ENCODE data around the gene CHPF. TPM values are rescaled to one million over a fixed set of nuclear protein-coding genes. Genes with fewer than 3 reads are reported as not detected.

CHPF gene
- total and polyA plus RNA-seq, 11 donors: 74.1 to 209 (median 138) TPM

DNA sequence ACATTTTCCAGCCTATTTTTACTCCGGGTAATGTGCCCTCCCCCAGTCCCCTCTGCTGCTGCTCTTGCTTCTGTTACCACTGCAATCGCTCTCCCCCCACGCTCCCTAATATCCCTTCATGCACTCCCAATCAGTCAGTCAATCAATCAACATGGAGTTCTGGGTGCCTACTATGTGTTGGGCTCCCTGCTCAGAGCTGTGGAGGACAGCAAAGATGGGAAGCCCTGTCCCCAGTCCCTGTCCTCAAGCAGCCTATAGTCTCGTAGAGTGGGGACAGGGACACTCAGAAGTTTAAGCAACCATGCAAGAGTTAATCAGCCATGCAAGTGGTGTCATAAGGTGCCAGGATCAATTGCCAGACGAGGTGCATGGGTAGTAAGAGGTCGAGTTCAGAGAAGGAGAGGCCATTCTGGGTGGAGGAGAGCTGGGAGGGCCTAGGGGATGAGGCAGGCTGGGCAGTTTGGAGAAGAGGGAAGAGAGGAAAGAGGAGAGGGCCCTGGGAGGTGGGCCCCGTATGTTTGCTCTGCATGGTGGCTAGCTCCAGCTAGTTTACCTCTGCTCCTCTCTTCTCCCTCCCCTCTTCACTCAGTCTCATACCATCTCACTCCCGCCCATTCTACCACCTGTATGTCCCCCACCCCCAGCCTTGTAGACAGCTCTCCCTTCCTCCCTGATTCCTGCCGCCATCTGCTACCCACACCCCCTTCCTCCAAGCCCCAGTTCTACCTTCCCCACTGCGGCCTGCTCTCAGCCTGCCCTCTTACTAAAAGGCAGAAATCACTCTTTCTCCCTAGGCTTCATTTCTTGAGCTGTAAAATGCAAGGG lies 25.4 kb downstream of the CHPF start:
- no peak for DNase-seq
- H3K4me1 ChIP-seq: peaks cover 3 to 44% (median 21%) of the 10 kb centered on the region in 12 donors
- H3K36me3 ChIP-seq: no peaks in the 10 kb centered on the region
- H3K9me3 ChIP-seq: no peaks in the 10 kb centered on the region
- ATAC-seq: no peak
- no peak overlapping the region for H3K27ac ChIP-seq
- TF ChIP-seq, protein P1, sequence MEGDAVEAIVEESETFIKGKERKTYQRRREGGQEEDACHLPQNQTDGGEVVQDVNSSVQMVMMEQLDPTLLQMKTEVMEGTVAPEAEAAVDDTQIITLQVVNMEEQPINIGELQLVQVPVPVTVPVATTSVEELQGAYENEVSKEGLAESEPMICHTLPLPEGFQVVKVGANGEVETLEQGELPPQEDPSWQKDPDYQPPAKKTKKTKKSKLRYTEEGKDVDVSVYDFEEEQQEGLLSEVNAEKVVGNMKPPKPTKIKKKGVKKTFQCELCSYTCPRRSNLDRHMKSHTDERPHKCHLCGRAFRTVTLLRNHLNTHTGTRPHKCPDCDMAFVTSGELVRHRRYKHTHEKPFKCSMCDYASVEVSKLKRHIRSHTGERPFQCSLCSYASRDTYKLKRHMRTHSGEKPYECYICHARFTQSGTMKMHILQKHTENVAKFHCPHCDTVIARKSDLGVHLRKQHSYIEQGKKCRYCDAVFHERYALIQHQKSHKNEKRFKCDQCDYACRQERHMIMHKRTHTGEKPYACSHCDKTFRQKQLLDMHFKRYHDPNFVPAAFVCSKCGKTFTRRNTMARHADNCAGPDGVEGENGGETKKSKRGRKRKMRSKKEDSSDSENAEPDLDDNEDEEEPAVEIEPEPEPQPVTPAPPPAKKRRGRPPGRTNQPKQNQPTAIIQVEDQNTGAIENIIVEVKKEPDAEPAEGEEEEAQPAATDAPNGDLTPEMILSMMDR (IDR thresholded peaks at IDR 0.05): no peak
- TF ChIP-seq POLR2A (IDR thresholded peaks at IDR 0.05): no peak
- H3K27me3 ChIP-seq: peaks cover under 1 to 58% (median 24%) of the 10 kb centered on the region in 9 donors
- 63 to 70% (median 66%) methylated on average over 10 of the region's 10 CpGs for WGBS, 4 donors
- H3K4me3 ChIP-seq: no peak overlapping the region
- intact Hi-C loops (cut with DNase I): no loop called here

GRCh38 chr2:219516888-219517287 lies 26.7 kb downstream of the CHPF start:
- no peak for DNase-seq
- Histone ChIP-seq H3K4me1 (peaks cover 0 to 38% (median 12%) of the 10 kb centered on the region in 12 donors), H3K9me3 (no peaks in the 10 kb centered on the region), H3K4me3 (no peak overlapping the region), H3K27ac (no peak overlapping the region), H3K36me3 (no peaks in the 10 kb centered on the region), H3K27me3 (peaks cover 0 to 59% (median 27%) of the 10 kb centered on the region in 9 donors)
- intact Hi-C loops (cut with DNase I): no loop called here
- TF ChIP-seq, protein P1 (IDR thresholded peaks at IDR 0.05): no peak
- no peak for TF ChIP-seq POLR2A (IDR thresholded peaks at IDR 0.05)
- WGBS, 4 donors: 56 to 73% (median 64%) methylated on average over 7 of the region's 7 CpGs
- no peak for ATAC-seq

- ATAC-seq (no peak), DNase-seq (no peak)
- intact Hi-C loops (cut with DNase I): no loop called here
- WGBS, 4 donors: 71 to 80% (median 75%) methylated on average over 14 to 17 of the region's 17 CpGs
- no peak overlapping the region for H3K27ac ChIP-seq
- peaks cover 0 to 32% (median 9%) of the 10 kb centered on the region in 12 donors for H3K4me1 ChIP-seq
- H3K4me3 ChIP-seq: no peak overlapping the region
- TF ChIP-seq, protein P1 (IDR thresholded peaks at IDR 0.05): no peak
- TF ChIP-seq POLR2A (IDR thresholded peaks at IDR 0.05): no peak
- H3K27me3 ChIP-seq: peaks cover 0 to 59% (median 36%) of the 10 kb centered on the region in 9 donors
- H3K9me3 ChIP-seq: no peaks in the 10 kb centered on the region
- H3K36me3 ChIP-seq: no peaks in the 10 kb centered on the region
Observed at GRCh38 chr2:219515874-219516629, 27.6 kb downstream of the CHPF start.

DNA sequence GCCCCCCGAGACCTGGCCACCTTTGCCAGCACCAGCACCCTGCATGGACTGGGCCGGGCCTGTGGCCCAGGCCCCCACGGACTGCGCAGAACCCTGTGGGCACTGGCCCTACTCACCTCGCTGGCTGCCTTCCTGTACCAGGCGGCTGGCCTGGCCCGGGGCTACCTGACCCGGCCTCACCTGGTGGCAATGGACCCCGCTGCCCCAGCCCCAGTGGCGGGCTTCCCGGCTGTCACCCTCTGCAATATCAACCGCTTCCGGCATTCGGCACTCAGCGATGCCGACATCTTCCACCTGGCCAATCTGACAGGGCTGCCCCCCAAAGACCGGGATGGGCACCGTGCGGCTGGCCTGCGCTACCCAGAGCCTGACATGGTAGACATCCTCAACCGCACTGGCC lies 28.8 kb downstream of the CHPF start:
- no peak for TF ChIP-seq POLR2A (IDR thresholded peaks at IDR 0.05)
- TF ChIP-seq, protein P1 (IDR thresholded peaks at IDR 0.05): no peak
- DNase-seq (no peak), ATAC-seq (no peak)
- Histone ChIP-seq H3K27ac (no peak overlapping the region), H3K27me3 (peaks cover 0 to 64% (median 36%) of the 10 kb centered on the region in 9 donors), H3K4me1 (peaks cover 0 to 30% (median 11%) of the 10 kb centered on the region in 12 donors), H3K4me3 (no peak overlapping the region), H3K36me3 (no peaks in the 10 kb centered on the region), H3K9me3 (no peaks in the 10 kb centered on the region)
- WGBS, 4 donors: 73 to 88% (median 79%) methylated on average over 15 to 21 of the region's 21 CpGs
- intact Hi-C loops (cut with DNase I): no loop called here
